Measurements from ENCODE around the gene KCNK3.

The KCNK3 gene

DNA sequence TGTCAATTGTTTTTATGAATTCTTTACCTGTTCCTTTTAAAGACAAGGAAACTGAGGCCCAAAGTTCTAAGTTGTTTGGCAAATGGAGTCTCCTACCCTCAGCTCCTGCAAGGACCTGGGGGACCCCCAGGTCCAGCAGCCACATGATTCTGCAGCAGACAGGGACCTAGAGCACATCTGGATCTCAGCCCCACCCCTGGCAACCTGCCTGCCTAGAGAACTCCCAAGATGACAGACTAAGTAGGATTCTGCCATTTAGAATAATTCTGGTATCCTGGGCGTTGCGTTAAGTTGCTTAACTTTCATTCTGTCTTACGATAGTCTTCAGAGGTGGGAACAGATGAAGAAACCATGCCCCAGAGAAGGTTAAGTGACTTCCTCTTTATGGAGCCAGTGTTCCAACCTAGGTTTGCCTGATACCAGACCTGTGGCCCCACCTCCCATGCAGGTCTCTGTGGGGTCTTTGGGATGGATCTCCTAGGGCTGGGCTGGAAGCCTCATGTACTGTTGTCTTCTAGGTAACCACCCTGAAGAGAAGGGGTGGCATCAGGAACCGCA, 87.8 kb downstream of the KCNK3 start:
- H3K9me3 ChIP-seq, result no peaks in the 10 kb centered on the region
- no peaks in the 10 kb centered on the region for H3K27me3 ChIP-seq
- peaks cover 56% of the 10 kb centered on the region for H3K36me3 ChIP-seq
- H3K4me3 ChIP-seq (ENCODE audit: low read depth, low read length), result no peak overlapping the region
- TF ChIP-seq CTCF (IDR thresholded peaks at IDR 0.05; ENCODE audit: low read depth, low read length), result no peak
- DNase-seq, result no peak
- H3K4me1 ChIP-seq, result no peaks in the 10 kb centered on the region; the same call in 1 of the 2 replicates
